Breast epithelium (tissue), 3 donors: ENCODE measurements around the gene SNX25.

ENCODE experiments used
- POLR2A ChIP-seq: fragments of 450-650 bp; IDR thresholded peaks from one replicate; pipeline ENCODE4 v1.6.1; 2016; ENCODE audit warnings: antibody characterized with exemption, mild to moderate bottlenecking, moderate library complexity
- POLR2AphosphoS5 ChIP-seq, 3 donors: sonication (generic); formaldehyde crosslinking; IDR thresholded peaks; one replicate each; pipeline ENCODE4 v1.6.1; 2017; ENCODE audit warnings: antibody characterized with exemption in 3 of 3
- TF ChIP-seq, protein P1 (sequence below), 3 donors: fragments of 450-650 bp; IDR thresholded peaks; one replicate each; pipeline ENCODE4 v1.5.1; 2016 to 2017; ENCODE audit warnings: antibody characterized with exemption in 3 of 3, mild to moderate bottlenecking in 3 of 3, moderate library complexity in 3 of 3

DNA sequence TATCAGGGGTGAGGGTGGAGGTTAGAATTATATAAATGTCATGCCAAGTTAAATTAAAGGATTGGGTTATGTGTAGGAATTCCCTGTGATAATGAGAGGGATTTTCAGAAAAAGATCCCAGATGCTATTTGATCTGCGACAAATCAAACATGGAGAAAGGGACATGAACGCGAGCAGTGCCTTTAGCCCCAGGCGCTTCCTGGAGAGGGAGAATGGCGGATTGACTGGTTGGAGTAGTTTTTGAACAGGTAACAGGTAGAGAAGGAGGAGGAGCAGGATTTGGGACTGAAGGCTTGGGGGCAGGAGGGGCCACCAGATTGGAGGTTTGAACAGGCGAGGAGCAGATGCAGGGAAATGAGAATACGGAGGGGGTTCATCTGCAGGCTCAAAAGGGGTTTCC lies 119.2 kb downstream of the SNX25 start:
- TF ChIP-seq POLR2A (no peak), POLR2AphosphoS5 (IDR thresholded peaks at IDR 0.05) (no peak)
- TF ChIP-seq, protein P1, sequence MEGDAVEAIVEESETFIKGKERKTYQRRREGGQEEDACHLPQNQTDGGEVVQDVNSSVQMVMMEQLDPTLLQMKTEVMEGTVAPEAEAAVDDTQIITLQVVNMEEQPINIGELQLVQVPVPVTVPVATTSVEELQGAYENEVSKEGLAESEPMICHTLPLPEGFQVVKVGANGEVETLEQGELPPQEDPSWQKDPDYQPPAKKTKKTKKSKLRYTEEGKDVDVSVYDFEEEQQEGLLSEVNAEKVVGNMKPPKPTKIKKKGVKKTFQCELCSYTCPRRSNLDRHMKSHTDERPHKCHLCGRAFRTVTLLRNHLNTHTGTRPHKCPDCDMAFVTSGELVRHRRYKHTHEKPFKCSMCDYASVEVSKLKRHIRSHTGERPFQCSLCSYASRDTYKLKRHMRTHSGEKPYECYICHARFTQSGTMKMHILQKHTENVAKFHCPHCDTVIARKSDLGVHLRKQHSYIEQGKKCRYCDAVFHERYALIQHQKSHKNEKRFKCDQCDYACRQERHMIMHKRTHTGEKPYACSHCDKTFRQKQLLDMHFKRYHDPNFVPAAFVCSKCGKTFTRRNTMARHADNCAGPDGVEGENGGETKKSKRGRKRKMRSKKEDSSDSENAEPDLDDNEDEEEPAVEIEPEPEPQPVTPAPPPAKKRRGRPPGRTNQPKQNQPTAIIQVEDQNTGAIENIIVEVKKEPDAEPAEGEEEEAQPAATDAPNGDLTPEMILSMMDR (IDR thresholded peaks at IDR 0.05): no peak
